K562 (cell line): ENCODE results near the gene PRPF8. TPM values are rescaled to one million over a fixed set of nuclear protein-coding genes. Genes with fewer than 3 reads are reported as not detected.
A peak's percentile ranks its signal among the peaks of the same experiment; 100 is the strongest.

Experiments used
- BCL6 ChIP-seq: fragments of 250-450 bp; sonication (Bioruptor Pico); IDR thresholded peaks from 2 replicates; pipeline ENCODE4 v1.4.0; 2020
- BRF2 ChIP-seq: IDR thresholded peaks from 3 replicates; pipeline ENCODE4 v1.6.1; 2011; ENCODE audit warnings: borderline replicate concordance, mild to moderate bottlenecking; ENCODE audit not compliant: insufficient read length, insufficient read depth
- CCNT2 ChIP-seq: IDR thresholded peaks from 2 replicates; pipeline ENCODE4 v1.6.1; 2011; ENCODE audit warnings: borderline replicate concordance, low read depth, mild to moderate bottlenecking, moderate library complexity, mixed read lengths, low read length; ENCODE audit not compliant: insufficient read length; ENCODE audit errors: extremely low read depth
- CREBBP ChIP-seq: IDR thresholded peaks from one replicate; pipeline ENCODE4 v1.6.1; 2012; ENCODE audit warnings: low read depth, mild to moderate bottlenecking, control low read depth, inconsistent platforms, low read length
- ESRRA ChIP-seq: fragments of 450-650 bp; IDR thresholded peaks from 2 replicates; pipeline ENCODE4 v1.6.1; 2014; ENCODE audit warnings: low read depth, mild to moderate bottlenecking, moderate library complexity, borderline replicate concordance
- HDAC8 ChIP-seq: fragments of 450-650 bp; IDR thresholded peaks from 2 replicates; pipeline ENCODE4 v1.6.1; 2016; ENCODE audit warnings: mild to moderate bottlenecking, missing genetic modification characterization, moderate library complexity, missing compliant biosample characterization
- MGA ChIP-seq: fragments of 450-650 bp; IDR thresholded peaks from 2 replicates; pipeline ENCODE4 v1.6.1; 2016; ENCODE audit warnings: mild to moderate bottlenecking, moderate library complexity
- NCOR1 ChIP-seq: fragments of 450-650 bp; IDR thresholded peaks from 2 replicates; pipeline ENCODE4 v1.6.1; 2016; ENCODE audit warnings: mild to moderate bottlenecking, moderate library complexity
- NFYB ChIP-seq: IDR thresholded peaks from 2 replicates; pipeline ENCODE4 v1.6.1; 2011; ENCODE audit warnings: mild to moderate bottlenecking, moderate library complexity; ENCODE audit not compliant: insufficient read length; ENCODE audit errors: extremely low read depth
- RFX1 ChIP-seq: fragments of 450-650 bp; IDR thresholded peaks from 2 replicates; pipeline ENCODE4 v1.6.1; 2016; ENCODE audit warnings: mild to moderate bottlenecking, moderate library complexity
- ZFP30 ChIP-seq: fragments of 250-450 bp; sonication (Bioruptor Pico); IDR thresholded peaks from 2 replicates; pipeline ENCODE4 v1.8.0; 2022; ENCODE audit warnings: moderate library complexity, mild to moderate bottlenecking, inconsistent platforms, borderline replicate concordance
- ZNF134 ChIP-seq: fragments of 250-450 bp; sonication (Bioruptor Pico); conservative IDR thresholded peaks from 2 replicates; pipeline ENCODE4 v1.4.0; 2020
- ZNF263 ChIP-seq: sonication (generic); formaldehyde crosslinking; IDR thresholded peaks from 2 replicates; pipeline ENCODE4 v1.8.0; 2022; ENCODE audit warnings: mild to moderate bottlenecking, missing genetic modification reagents, borderline replicate concordance
- polyA plus RNA-seq, 8 experiments: library from polyadenylated mRNA; depleted of rRNA in 4 of 8; stranded (reverse) in 5 of 8; unstranded in 3 of 8; fragments of >200 nt; fragmentation: Nextera tagmentation in 2 of 8; fragmentation: Illumina TruSeq in 1 of 8; extraction: Ambion mirVana in 2 of 8; extraction: Trizol in 1 of 8; gene quantifications; 2 replicates each; pipeline versions ENCODE4 v1.2.1 to v1.2.3, GENCODE V29; 2011 to 2014; ENCODE audit warnings: inconsistent platforms in 1 of 8, missing spikeins in 1 of 8
- total RNA-seq, 7 experiments: library from RNA; depleted of rRNA in 6 of 7; stranded (reverse); fragments of >200 nt in 6 of 7; fragmentation: Illumina TruSeq in 2 of 7; extraction: Trizol in 2 of 7; gene quantifications; 2 replicates each; pipeline versions ENCODE4 v1.2.1 to v1.2.3, GENCODE V29; 2011 to 2021; ENCODE audit warnings: low replicate concordance in 1 of 7

The PRPF8 gene
- total and polyA plus RNA-seq, 9 of the 15 experiments (the other 6 are each of a cell fraction or from before 2014, with no cell fraction given): 64.3 to 294 (median 85.9) TPM

GRCh38 chr17:1714980-1715802 is 30.5 kb upstream of the PRPF8 start (continued):
- TF ChIP-seq ZNF263 (CRISPR knock-in tag) (no peak), ZFP30 (CRISPR knock-in tag) (no peak), NCOR1 (peak; percentile 45), ZNF134 (CRISPR knock-in tag) (no peak), RFX1 (no peak), BRF2 (no peak), HDAC8 (tag) (no peak), BCL6 (CRISPR knock-in tag) (no peak), CREBBP (no peak), CCNT2 (peak; percentile 23), MGA (no peak), NFYB (no peak), ESRRA (peak; percentile 41; the same call in 1 of the 2 replicates)
